HG03108 (cell line): Measurements from ENCODE around the gene SULT1C3.
"Not testable (repeated sequence)": the region's sequence is repeated elsewhere in the genome, so short reads cannot be mapped to it uniquely, and the experiment has no call there.

Experiments
- ATAC-seq: cut with Tn5 transposase; IDR thresholded peaks from one replicate; pipeline ENCODE4 v1.9.1; 2021; ENCODE audit warnings: moderate library complexity; ENCODE audit not compliant: unreplicated experiment

SULT1C3 gene

DNA sequence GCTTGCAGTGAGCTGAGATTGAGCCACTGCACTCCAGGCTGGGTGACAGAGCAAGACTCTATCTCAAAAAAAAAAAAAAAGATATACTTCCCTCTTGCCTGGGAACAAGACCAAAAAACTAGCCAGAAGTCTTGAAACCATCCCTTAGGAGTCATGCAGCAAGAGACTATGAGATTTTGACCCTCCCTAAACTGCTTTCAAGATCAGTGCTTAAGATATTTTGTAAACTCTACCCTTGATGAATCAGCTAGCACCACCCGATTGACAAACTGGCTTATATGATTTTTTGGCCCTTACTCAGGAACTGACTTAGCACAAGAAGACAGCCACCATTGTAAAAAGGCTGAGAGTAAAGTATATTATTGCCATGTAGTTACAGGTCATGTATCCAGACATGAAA lies 3.8 kb downstream of the SULT1C3 start:
- no peak for ATAC-seq

DNA sequence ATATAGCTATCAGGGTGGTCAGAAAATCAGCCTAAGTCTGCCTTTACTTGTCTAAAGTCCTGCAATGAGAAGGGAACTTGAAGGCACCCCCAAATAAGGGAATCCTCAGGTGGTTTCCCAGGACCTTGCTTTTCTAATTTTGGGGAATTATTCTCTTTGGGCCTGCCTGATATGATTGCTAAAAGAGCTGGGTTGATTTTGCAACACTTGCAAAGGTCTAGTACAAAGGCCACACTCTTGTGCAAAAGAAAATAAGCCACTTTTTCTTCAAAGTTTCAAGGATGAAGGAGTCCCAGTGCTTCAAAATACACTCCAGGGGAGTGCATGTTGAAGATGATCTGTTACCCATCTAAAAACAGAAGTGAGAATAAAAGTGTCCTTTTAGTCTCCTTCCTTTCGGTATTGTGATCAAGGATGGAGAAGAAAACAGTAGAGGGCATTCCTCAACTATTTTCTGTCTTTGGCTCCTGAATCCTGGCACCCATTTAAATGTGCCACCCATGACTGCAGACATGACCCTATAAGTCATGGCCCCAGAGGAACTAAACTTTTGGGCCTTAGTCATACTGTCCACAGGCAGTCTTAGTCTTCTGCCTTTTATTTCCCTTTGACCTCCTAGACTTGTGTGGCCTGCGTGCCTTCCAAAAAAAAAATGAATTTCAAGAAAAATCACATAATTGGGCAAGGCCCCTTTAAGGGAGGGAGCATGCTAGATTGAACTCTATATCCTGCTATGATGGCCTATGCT lies 5.1 kb downstream of the SULT1C3 start:
- ATAC-seq: no peak

DNA sequence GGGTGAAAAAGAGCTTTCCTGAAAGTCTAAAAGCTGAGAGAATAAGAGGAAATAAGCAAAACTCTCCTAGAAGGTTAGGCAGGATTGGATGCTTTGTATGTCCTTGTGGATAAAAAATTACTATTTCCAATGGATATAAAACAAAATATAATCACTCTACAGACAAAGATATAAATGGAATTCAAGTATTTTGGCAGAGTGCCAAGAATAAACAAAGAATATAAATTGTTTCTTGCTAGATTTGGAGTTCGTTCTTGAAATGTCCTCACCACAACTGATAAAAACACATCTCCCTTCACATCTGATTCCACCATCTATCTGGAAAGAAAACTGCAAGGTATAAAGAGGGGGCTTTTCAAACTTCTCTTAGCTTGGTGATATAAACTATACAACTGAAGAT lies 13.3 kb downstream of the SULT1C3 start:
- no peak for ATAC-seq

DNA sequence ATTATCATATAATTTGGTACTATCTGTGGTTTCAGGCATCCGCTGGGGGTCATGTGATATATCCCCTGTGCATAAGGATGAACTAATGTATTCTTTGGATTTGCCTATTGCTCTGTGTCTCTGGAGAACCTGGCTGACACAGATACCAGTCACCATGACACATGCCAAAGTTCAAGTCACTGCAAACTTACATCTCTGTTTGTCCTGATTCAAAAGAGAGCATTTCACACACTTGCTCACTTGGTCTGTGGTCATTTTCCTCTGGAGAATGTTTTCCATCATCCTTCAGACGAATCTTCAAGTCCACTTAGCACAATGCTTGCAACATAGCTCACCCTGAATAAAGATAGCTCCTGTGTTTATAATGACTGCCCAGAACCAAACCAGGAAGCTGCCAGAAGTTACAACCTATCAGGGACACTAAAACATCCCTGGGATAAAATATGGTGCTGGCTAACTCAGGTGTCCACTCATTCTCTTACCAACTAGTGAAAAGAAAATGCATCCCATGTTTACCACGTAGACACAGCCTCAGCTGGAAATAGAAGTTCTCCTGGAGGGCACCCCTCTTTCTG lies 18.1 kb downstream of the SULT1C3 start:
- ATAC-seq: no peak

DNA sequence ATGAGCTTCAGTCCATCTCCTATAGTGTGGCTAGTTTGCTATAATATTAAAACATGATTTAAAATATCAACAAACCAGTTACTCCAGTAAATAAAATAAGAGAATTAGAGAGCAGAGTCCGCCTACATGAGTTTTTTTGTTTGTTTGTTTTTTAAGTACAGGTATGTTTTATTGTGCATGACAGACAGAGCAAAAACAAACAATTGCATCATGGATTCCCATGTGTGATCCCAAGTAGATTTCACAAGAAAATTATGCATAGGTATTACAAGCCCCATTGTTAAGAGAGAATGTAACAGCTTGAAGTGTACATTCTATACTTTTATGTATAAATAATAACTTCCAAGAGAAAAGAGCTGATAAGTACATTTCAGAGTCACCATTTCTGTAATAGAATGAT lies 21.0 kb downstream of the SULT1C3 start:
- ATAC-seq: no peak

DNA sequence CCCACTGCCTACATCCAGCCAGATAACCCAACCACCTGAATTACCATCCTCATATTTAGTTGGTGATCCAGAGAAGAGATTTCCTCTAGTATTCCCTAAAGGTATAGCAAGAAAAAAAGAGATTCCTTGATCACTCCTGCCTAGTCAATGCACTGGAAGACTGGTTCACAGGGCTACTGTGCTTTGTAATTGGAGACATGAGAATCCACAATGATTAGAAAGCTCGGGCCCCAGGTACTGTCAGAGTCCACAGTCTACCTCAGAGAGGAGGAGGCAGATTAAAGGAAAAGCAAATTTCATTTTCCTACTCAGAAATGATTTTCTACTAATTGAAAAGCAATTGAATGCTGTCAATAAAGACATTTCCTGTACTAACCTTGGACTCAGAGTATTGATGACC lies 22.3 kb downstream of the SULT1C3 start:
- ATAC-seq: no peak

DNA sequence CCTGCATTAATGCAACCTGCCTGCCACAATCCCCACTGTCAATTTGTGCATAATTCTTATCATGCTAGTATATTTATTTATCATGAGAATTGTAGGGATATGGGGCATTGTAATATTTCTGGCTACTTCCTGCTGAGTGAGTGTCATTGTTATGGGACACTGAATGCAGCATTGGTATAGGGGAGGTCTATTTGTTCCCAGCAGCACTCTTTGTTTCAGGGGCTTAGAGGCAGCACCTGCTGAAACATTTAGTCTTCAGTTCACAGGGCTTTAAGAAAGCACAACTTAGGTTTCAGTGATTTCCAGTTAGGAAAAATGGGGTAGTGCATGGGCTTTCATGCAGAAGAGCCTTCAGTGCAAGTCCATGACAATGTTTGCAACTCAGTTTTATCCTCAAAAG lies 23.6 kb downstream of the SULT1C3 start:
- ATAC-seq: no peak

DNA sequence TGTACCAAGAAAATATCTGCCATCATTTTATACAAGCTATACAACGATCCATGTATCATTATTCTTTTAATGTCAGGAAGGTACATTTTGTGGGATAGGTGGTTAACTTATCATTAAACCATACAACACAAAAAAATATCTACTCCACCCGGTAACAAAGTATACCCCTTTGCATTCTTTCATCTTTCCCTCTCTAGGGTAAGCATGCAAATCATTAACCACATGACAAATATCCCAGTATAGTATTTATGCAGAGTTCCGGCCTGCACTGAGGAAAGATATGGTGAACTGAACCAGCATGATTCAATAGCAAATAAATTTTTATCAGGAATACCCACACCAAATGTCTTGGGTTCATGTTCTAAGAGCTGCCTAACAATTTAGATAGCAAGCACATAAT lies 26.4 kb downstream of the SULT1C3 start:
- no peak for ATAC-seq

DNA sequence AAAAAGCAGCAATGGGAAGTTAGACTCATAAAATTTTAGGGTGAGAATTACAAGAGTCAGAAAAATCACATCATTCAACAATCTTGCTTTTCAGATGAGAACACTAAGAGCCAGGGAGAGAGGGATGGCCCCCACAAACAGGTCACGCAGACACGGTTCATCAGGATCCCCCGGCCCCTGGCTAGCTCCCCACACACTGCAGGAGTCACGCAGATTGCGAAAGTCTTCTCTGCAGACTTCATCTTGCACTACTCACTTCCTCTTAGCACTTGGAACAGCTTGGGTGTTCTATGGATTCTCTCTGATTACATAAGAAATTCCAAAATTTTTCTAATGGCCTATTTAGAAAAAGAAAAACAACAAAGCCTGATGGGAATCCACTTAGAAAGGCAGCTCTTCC lies 27.3 kb downstream of the SULT1C3 start:
- no peak for ATAC-seq

DNA sequence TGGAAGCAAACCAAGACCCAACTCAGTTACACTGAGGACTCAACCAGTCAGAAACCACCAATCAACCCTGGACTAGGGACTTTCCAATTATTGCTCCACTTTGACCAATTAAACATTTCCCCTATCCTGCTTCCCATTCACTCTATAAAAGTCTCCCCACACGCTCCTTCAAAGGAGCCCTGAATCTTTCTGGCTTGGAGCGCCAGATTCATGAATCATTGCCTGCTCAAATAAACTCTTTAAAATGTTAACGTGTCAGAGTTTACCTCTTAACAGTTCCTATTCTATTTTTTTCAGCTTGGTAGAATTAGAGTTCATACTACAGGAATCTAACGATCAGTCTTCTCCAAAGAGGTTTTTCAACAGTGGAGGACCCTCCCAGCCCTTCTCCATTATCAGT lies 28.2 kb downstream of the SULT1C3 start:
- no peak for ATAC-seq

DNA sequence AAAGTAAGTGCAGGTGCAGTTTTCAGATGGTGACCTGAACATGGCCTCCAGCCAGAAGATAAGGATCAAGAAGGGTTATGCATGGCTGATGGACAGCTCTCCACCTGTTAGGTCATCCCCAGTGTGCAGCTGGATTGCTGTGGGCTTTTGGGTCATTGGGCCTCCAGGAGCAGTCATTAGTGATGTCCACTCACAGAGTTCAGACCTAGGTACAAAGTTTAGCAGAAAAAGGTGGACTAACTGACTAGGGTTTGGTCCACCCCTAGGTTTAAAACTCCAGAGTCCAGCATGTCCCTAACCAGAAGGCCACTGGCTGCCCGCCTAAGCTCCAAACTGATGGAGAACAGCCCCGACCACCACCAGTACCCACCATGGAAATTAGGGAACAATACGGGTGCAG lies 30.6 kb downstream of the SULT1C3 start:
- ATAC-seq: no peak

DNA sequence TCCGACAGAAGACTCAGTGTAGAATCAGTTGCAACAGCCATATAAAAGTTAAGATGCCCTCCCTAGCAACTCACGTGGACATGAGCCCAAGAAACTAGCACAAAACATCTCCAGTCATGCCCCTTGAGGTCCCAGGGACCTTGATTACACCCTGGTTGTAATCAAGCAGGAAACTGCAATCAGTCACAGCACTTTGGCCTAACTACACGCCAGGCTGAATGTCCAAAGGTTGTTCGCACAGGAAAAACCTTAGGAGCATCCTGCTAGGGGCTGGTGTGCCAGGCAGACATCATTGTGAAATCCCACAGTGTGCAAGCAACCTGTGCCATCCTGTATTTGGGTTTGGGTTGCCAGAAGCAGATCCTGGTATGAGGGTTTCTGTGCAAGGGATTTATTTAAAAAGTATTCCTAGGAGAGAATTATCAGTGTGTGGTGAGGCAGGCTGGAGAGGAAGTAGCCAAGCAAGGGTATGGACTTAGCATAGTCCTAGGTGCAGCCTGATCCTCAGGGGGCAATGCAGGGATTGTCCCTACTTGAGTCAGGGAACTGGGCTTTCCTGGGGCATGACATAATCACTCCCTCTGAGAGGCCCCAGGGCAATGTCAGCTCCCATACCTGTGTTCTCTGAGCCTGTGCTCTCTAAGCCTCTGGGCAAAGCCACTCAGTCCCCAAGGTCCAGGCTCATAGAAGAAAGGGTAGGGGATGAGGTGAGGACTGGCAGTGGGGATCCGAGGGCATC lies 31.2 kb downstream of the SULT1C3 start:
- no peak for ATAC-seq

DNA sequence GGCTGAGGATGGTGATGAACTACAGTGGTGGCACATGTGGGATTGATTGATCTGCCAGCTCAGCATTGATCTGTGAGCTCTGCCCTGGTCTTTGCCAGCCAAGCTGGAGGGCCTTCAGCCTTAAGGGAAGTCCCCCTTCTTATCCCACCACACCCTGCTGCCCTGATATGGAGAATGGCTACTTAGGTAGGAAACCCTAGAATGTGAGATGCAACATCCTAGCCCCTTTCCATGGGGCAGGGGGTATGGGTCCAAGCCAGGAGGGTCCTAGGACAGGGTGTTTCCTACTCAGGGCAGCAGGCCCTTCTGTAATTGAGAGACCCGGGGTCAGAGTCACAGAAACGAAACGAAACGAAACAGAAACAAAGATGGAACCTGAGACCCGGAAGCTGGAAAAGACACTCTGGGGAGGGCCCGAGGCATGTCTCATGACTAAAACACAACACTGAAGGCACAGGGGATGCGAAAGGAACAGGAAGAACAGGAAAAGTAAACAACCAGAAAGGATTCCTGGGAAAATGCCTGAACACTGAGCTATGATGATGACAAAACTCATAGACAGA lies 32.0 kb downstream of the SULT1C3 start:
- ATAC-seq: no peak

DNA sequence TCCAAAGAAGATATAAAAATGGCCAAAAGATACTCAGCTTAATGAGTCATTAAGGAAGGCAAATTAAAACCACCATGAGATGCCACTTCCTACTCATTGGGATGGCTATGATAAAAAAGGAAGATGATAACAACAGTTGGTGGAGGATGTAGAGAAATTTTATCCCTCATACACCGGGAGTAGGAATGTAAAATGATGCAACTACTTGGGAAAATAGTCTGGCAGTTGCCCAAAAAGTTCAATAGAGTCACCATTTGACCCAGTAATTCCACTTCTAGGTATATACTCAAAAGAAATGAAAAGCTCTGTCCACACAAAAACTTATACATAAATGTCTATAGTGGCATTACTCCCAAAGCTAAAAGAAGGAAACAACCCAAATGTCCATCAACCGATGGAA lies 38.9 kb downstream of the SULT1C3 start:
- no peak for ATAC-seq

DNA sequence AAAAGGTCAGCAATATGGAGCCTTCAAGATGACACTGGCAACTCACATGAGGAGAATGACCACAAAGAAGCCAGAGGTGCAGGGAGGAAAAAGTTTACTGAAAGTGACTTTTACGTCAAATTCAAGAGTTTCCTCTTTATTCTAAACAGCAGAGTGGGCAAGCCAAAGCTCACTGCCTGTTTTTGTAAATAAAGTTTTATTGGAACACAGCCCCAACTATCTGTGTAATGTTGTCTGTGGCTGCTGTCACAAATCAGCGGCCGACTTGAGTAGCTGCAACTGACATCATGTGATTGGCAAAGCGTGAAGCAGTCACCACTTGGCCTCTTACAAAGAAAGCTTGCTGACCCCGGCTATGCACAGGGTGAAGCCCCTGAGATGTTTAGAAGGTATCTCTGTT lies 39.7 kb downstream of the SULT1C3 start:
- no peak for ATAC-seq

DNA sequence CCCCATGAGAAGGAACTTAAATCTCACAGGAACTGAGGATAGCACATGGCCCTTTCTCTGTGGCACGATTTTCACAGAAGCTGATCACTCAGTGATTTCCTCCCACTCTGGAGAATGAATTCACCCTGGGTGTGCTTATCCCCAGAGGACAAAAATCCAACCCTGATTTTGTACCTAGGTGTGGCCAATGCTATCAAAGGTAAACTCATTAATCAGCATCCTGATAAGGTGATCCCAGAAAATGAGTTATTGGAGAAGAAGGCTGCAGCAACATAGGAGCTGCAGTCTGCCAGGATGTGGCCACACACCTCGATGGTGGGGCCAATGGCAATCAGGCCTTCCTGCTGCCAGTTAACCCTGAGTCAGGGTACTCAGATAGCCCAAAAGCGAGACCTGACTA lies 40.7 kb downstream of the SULT1C3 start:
- ATAC-seq: no peak

DNA sequence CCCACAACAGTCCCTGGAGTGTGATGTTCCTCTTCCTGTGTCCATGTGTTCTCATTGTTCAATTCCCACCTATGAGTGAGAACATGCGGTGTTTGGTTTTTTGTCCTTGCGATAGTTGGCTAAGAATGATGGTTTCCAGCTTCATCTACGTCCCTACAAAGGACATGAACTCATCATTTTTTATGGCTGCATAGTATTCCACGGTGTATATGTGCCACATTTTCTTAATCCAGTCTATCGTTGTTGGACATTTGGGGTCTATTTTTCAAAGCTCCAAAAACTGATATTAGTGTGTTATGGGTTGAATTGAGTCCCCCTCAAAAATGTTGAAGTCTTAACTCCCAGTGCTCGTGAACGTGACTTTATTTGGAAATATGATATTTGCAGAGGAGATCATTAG lies 44.8 kb downstream of the SULT1C3 start:
- not testable (repeated sequence) for ATAC-seq

DNA sequence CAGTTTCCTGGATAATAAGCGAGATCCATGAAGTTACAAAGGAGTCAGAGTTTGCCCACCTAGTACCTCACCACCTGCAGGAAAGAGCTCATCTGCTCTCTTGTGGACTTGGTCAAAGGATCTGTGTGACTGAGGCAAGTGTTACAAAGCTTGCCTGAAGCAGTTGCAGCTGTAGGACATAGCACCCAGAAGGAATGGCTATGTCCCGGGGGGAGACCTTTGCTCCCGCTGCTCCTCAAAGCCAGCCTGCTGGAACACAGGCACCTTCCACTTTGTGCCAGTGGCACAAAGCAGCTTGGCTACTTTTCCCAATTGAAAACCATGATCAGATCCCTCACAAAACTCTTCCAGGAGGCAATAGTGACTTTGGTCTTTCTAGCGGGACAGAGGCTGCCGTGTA lies 45.8 kb downstream of the SULT1C3 start:
- ATAC-seq: no peak

DNA sequence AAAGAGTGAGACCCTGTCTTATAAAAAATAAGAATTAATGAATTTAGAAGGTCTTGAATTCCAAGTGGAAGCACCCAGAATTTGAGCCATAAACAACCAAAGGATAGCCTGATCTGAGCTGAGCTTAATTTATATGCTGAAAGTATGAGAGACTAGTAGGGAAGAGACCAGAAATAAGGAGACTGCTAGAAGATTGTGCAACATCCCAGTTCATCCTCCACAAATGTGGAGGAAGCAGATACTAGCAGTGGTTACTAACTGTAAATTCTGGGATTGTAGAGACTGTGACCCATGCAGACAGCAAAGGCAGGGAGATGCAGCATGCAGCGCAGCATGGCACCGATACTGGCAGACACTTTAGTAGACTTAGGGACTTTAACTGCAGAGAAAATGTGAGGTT lies 47.4 kb downstream of the SULT1C3 start:
- no peak for ATAC-seq

DNA sequence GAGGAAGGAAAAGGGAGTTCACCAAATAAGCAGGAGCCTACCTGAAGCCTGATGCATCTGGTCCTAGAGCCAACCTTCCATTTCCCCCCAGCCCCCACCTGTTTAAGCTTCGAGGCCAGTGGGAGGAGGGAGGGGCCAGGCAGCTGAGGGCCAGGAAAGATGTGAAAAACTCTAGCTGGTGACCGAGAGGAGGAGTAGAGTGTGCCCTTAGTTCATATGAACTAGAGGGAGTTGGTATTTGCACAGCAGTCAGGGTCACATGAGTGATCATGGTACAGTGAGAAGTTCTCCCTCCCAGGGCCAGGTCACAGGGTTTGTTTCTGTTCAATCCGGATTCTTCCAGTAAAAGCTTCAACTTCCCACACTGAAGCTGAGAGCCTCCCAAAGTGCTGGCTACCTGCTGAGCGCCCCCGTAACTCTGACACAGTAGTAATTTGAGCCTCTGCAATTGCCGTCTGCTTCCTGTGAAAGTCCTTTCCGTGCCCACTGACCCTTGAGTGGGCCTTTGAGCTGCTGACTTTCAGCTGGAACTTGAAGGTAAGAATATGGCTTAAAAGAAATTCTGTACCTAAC lies 48.9 kb downstream of the SULT1C3 start, which contains the start of gene SULT1C2:
Gene SULT1C2 (plus strand): TSS at position 362 of the 573 bp plus-strand sequence. CDS start 4,773 bp downstream, outside the sequence.
- no peak for ATAC-seq

DNA sequence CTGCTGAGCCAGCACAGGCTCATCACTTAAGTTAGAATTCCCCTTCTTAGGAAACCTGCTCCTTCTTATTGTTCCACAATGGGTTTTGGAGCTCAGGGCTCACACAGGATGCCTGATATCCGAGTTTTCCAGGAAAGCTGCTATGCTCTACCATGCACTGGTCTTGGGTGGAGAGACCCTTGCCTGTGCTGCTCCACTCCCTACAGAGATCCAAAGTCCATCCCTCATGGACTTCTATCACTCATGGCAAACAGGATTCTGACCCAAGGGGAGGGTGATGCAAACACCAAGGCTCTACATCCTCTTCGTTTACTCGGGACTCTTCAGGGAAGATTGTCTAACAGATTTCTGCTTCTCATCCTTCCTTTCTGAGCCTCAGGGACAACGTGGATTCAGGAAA lies 54.1 kb downstream of the SULT1C3 start:
- ATAC-seq: no peak
